IMR-90 (cell line): ENCODE results near the gene CXorf49B. TPM values are rescaled to one million over a fixed set of nuclear protein-coding genes. Genes with fewer than 3 reads are reported as not detected.

Source experiments
- ATAC-seq: fragments of 200-7000 bp; cut with Tn5 transposase; 2 replicates; pipeline ENCODE4 v1.9.1; 2020; ENCODE audit warnings: low read depth, mild to moderate bottlenecking, moderate library complexity
- BruUV-seq: library from RNA; stranded (reverse); fragments of 400-500 nt; replicated peaks from 2 replicates; lab custom pipeline; 2021; lab: Mats Ljungman, UMichigan
- CTCF ChIA-PET: fragments of 300-600 bp; formaldehyde crosslinking; extraction: SDS; loops from one replicate; lab custom pipeline; 2021; ENCODE audit warnings: antibody characterized with exemption; lab: Yijun Ruan, JAX
- POLR2A ChIA-PET: fragments of 300-600 bp; sonication (Branson Sonifier 250); formaldehyde crosslinking; loops from one replicate; lab custom pipeline; 2022; ENCODE audit warnings: antibody characterized with exemption; ENCODE audit not compliant: unreplicated experiment; lab: Charles Lee
- DNase-seq: peaks from one replicate; pipeline ENCODE4 v3.0.0; 2013
- H2AFZ ChIP-seq: replicated peaks from 2 replicates; pipeline ENCODE3; 2013; ENCODE audit warnings: low read length, mild to moderate bottlenecking; ENCODE audit not compliant: poor library complexity
- H2AK5ac ChIP-seq: 2 replicates; pipeline ENCODE4 v1.6.1; 2013; ENCODE audit warnings: low read depth, low read length, inconsistent platforms
- H2AK9ac ChIP-seq: replicated peaks from 2 replicates; pipeline ENCODE3; 2013; ENCODE audit warnings: mild to moderate bottlenecking, low read depth, low read length, moderate library complexity; ENCODE audit not compliant: poor library complexity
- H2BK120ac ChIP-seq: 2 replicates; pipeline ENCODE4 v1.6.1; 2013; ENCODE audit warnings: low read depth, low read length, inconsistent platforms
- H2BK15ac ChIP-seq: 3 replicates; pipeline ENCODE4 v1.6.1; 2013; ENCODE audit warnings: low read depth, low read length, inconsistent platforms
- H2BK20ac ChIP-seq: 2 replicates; pipeline ENCODE4 v1.6.1; 2013; ENCODE audit warnings: low read depth, mild to moderate bottlenecking, inconsistent platforms, low read length, moderate library complexity
- H2BK5ac ChIP-seq: 2 replicates; pipeline ENCODE4 v1.6.1; 2013; ENCODE audit warnings: mild to moderate bottlenecking, low read depth, low read length, inconsistent platforms; ENCODE audit not compliant: poor library complexity, severe bottlenecking
- H3K14ac ChIP-seq: replicated peaks from 2 replicates; pipeline ENCODE4 v1.6.1; 2013; ENCODE audit warnings: low read depth, low read length, inconsistent platforms
- H3K18ac ChIP-seq: 2 replicates; pipeline ENCODE4 v1.6.1; 2013; ENCODE audit warnings: low read depth, low read length, control low read depth
- H3K23ac ChIP-seq: 2 replicates; pipeline ENCODE4 v1.6.1; 2013; ENCODE audit warnings: low read depth, low read length, inconsistent platforms
- H3K27ac ChIP-seq: 2 replicates; pipeline ENCODE4 v1.5.1; 2013; ENCODE audit warnings: mild to moderate bottlenecking, control low read depth, low read length; ENCODE audit not compliant: insufficient read depth
- H3K27me3 ChIP-seq: 2 replicates; pipeline ENCODE4 v1.6.1; 2013; ENCODE audit warnings: low read length; ENCODE audit not compliant: control insufficient read depth, insufficient read depth
- H3K36me3 ChIP-seq: 2 replicates; pipeline ENCODE4 v1.6.1; 2013; ENCODE audit warnings: low read length, mixed read lengths; ENCODE audit not compliant: control insufficient read depth, insufficient read depth
- H3K4ac ChIP-seq: 2 replicates; pipeline ENCODE4 v1.6.1; 2013; ENCODE audit warnings: low read depth, low read length, inconsistent platforms
- H3K4me1 ChIP-seq: 2 replicates; pipeline ENCODE4 v1.6.1; 2013; ENCODE audit warnings: low read length, mixed read lengths; ENCODE audit not compliant: control insufficient read depth, insufficient read depth
- H3K4me2 ChIP-seq: 2 replicates; pipeline ENCODE4 v1.6.1; 2013; ENCODE audit warnings: low read depth, mild to moderate bottlenecking, control low read depth, low read length, moderate library complexity
- H3K4me3 ChIP-seq: 2 replicates; pipeline ENCODE4 v1.5.1; 2013; ENCODE audit warnings: low read depth, mild to moderate bottlenecking, control low read depth, low read length, moderate library complexity; ENCODE audit not compliant: insufficient read depth
- H3K56ac ChIP-seq: 2 replicates; pipeline ENCODE4 v1.6.1; 2013; ENCODE audit warnings: low read length, inconsistent platforms; ENCODE audit not compliant: insufficient read depth; ENCODE audit errors: extremely low read depth
- H3K79me1 ChIP-seq, 2 experiments: 2 replicates each; pipeline ENCODE4 v1.6.1; 2013; ENCODE audit warnings: low read length in 2 of 2, inconsistent platforms in 1 of 2, low read depth in 1 of 2
- H3K9ac ChIP-seq: 2 replicates; pipeline ENCODE4 v1.6.1; 2013; ENCODE audit warnings: low read depth, low read length, control low read depth
- H3K9me1 ChIP-seq: 2 replicates; pipeline ENCODE4 v1.6.1; 2013; ENCODE audit warnings: low read length, inconsistent platforms; ENCODE audit not compliant: insufficient read depth
- H3K9me3 ChIP-seq: 2 replicates; pipeline ENCODE4 v1.6.1; 2013; ENCODE audit warnings: low read length; ENCODE audit not compliant: control insufficient read depth, insufficient read depth
- H4K20me1 ChIP-seq: 2 replicates; pipeline ENCODE4 v1.6.1; 2013; ENCODE audit warnings: low read length, inconsistent platforms; ENCODE audit not compliant: insufficient read depth
- H4K5ac ChIP-seq: 2 replicates; pipeline ENCODE4 v1.6.1; 2013; ENCODE audit warnings: mild to moderate bottlenecking, low read depth, low read length, control low read depth
- H4K8ac ChIP-seq, 2 experiments: 2 replicates each; pipeline ENCODE4 v1.6.1; 2013; ENCODE audit warnings: low read depth in 2 of 2, low read length in 2 of 2, control low read depth in 1 of 2, inconsistent platforms in 1 of 2
- H4K91ac ChIP-seq: 2 replicates; pipeline ENCODE4 v1.6.1; 2013; ENCODE audit warnings: low read depth, low read length, inconsistent platforms; ENCODE audit not compliant: insufficient read depth
- MAFK ChIP-seq: IDR thresholded peaks from 2 replicates; pipeline ENCODE4 v1.6.1; 2012; ENCODE audit warnings: low read depth, low read length, improper control_type of control experiment
- SMC3 ChIP-seq: fragments of 150-350 bp; IDR thresholded peaks from 2 replicates; pipeline ENCODE4 v1.6.1; 2016; ENCODE audit warnings: low read depth, mild to moderate bottlenecking, antibody characterized with exemption, low read length, moderate library complexity
- USF2 ChIP-seq: fragments of 150-350 bp; IDR thresholded peaks from 2 replicates; pipeline ENCODE4 v1.6.1; 2017; ENCODE audit warnings: mild to moderate bottlenecking, antibody characterized with exemption, low read length, low read depth
- WGBS, 2 experiments: methylation state at CpG; one replicate each; pipeline versions ENCODE4 v1.1.5 to v1.1.7; 2013; ENCODE audit warnings: missing lambda C conversion rate in 2 of 2; ENCODE audit not compliant: insufficient read length in 1 of 2; ENCODE audit errors: extremely low coverage in 2 of 2; 5-methylcytosine and 5-hydroxymethylcytosine counted together
- dilution Hi-C: fragments of 300-500 bp; cut with HindIII; formaldehyde crosslinking; loops from one replicate; pipeline ENCODE4 v1.14.3; 2018; ENCODE audit warnings: low sequenced_read_pairs; ENCODE audit not compliant: unreplicated experiment
- in situ Hi-C: fragments of 300-500 bp; cut with MboI; formaldehyde crosslinking; loops from 3 replicates; pipeline ENCODE4 v1.14.3; 2019; ENCODE audit warnings: low sequenced_read_pairs, inconsistent platforms, mixed read lengths
- intact Hi-C: fragments of 100-400 bp; cut with micrococcal nuclease; formaldehyde crosslinking; loops from 2 replicates; pipeline ENCODE4 v1.10.0; 2022
- microRNA-seq, 2 experiments: library from miRNA; stranded (forward) in 1 of 2; unstranded in 1 of 2; fragments of 10-50 nt in 1 of 2; fragments of <30 nt in 1 of 2; gene quantifications in 1 of 2; microRNA quantifications in 1 of 2; one replicate each; pipeline versions ENCODE3 to v1.1.0; 2013 to 2020; ENCODE audit not compliant: insufficient read depth in 1 of 2, insufficient read length in 1 of 2, unreplicated experiment in 1 of 2
- polyA plus RNA-seq, 3 experiments: library from polyadenylated mRNA; depleted of rRNA; stranded (reverse); fragments of >200 nt; gene quantifications; 2 replicates each; pipeline ENCODE4 v1.2.3, GENCODE V29; 2012; ENCODE audit warnings: low replicate concordance in 1 of 3
- small RNA-seq, 5 experiments: library from RNA; depleted of rRNA; stranded (forward); fragments of <200 nt; gene quantifications; one replicate each; pipeline ENCODE3, GENCODE V24; 2012
- total RNA-seq: library from RNA; depleted of rRNA; stranded (reverse); fragments of >200 nt; gene quantifications from 2 replicates; pipeline ENCODE4 v1.2.3, GENCODE V29; 2012; rRNA removed

The CXorf49B gene
- total and polyA plus RNA-seq, 2 of the 4 experiments (the other 2 are of a cell fraction): not detected

DNA sequence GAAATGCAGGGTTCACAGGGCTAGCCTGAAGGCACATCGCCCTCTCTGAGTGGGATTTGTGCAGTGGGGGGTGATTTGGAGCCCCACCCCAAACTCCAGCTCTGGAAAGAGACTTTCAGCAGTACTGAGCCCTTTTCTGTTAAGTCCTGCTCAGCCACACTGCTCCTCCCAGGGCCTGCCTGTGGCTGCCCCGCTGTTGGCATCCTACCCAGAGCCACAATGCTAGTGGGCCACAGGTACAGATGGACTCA lies 52.7 kb downstream of the CXorf49B start:
- 57% methylated on average over 1 of the region's 2 CpGs; no CpG with 5 or more reads in 1 of the 2 experiments for WGBS, 2 experiments
- H2BK5ac ChIP-seq: no peak overlapping the region
- ChIA-PET CTCF (no interaction called here), POLR2A (no interaction called here)
- in situ Hi-C loops: no loop called here
- H3K27me3 ChIP-seq: peaks cover 2% of the 10 kb centered on the region; the same call in 1 of the 2 replicates
- H3K9ac ChIP-seq: no peak overlapping the region
- no peak overlapping the region for H4K8ac ChIP-seq
- dilution Hi-C loops: no loop called here
- no peaks in the 10 kb centered on the region for H3K79me1 ChIP-seq
- H2BK15ac ChIP-seq: no peak overlapping the region
- ATAC-seq (no peak), DNase-seq (no peak)
- no peak overlapping the region for H4K91ac ChIP-seq
- H3K18ac ChIP-seq: no peak overlapping the region
- no peak overlapping the region for H3K14ac ChIP-seq
- no peak overlapping the region for H3K56ac ChIP-seq
- no peak overlapping the region for H3K4me3 ChIP-seq
- H3K9me3 ChIP-seq: no peaks in the 10 kb centered on the region
- no peaks in the 10 kb centered on the region for H3K4me1 ChIP-seq
- H3K4ac ChIP-seq: no peak overlapping the region
- no peak overlapping the region for H2AK5ac ChIP-seq
- no peak overlapping the region for H2BK20ac ChIP-seq
- H3K36me3 ChIP-seq: no peaks in the 10 kb centered on the region
- intact Hi-C loops: no loop called here
- H2AK9ac ChIP-seq: no peak overlapping the region
- no peak overlapping the region for H4K5ac ChIP-seq
- no peak overlapping the region for H3K4me2 ChIP-seq
- no peak overlapping the region for H3K27ac ChIP-seq
- H3K9me1 ChIP-seq: no peaks in the 10 kb centered on the region
- peak overlapping the region; percentile 21 for H2AFZ ChIP-seq
- no peak overlapping the region for H2BK120ac ChIP-seq
- H3K23ac ChIP-seq: no peak overlapping the region
- BruUV-seq: no TSS peak
- no peak for TF ChIP-seq SMC3
- TF ChIP-seq USF2: no peak
- TF ChIP-seq MAFK: no peak
- H4K20me1 ChIP-seq: no peaks in the 10 kb centered on the region

Small RNAs within 50 kb of the gene (microRNA-seq; reads per million reads assigned to microRNA genes)
- gene BX276092.1 (ENCODE audit: insufficient read depth, insufficient read length) (not detected), gene BX276092.6 (ENCODE audit: insufficient read depth, insufficient read length) (not detected), gene BX276092.8 (ENCODE audit: insufficient read depth, insufficient read length) (not detected)

Small RNAs within 50 kb of the gene (small RNA-seq; reads per million reads assigned to genes)
- 0 reads per million in 5 experiments for gene BX276092.1
- gene BX276092.6: 0 reads per million in 5 experiments
- gene BX276092.8: 0 reads per million in 5 experiments

Other genes starting within 250 kb of the CXorf49B start
- gene OGT, start 230.2 kb upstream of the CXorf49B start, total RNA-seq: 65.0 and 80.7 TPM in 2 replicates
- gene OGT, start 230.2 kb upstream of the CXorf49B start, polyA plus RNA-seq (2012; rRNA removed): 96.8 and 113 TPM in 2 replicates
- gene GCNA, start 184.9 kb upstream of the CXorf49B start, total RNA-seq: 0.83 and 0.90 TPM in 2 replicates
- gene GCNA, start 184.9 kb upstream of the CXorf49B start, polyA plus RNA-seq (2012; rRNA removed): 0.75 and 1.3 TPM in 2 replicates
- not detected in 2 replicates for gene CXCR3, start 144.8 kb upstream of the CXorf49B start, total RNA-seq
- gene CXCR3, start 144.8 kb upstream of the CXorf49B start, polyA plus RNA-seq (2012; rRNA removed): not detected in 2 replicates
- not detected in 2 replicates for gene CXorf49, start 45.1 kb upstream of the CXorf49B start, total RNA-seq
- not detected in 2 replicates for gene CXorf49, start 45.1 kb upstream of the CXorf49B start, polyA plus RNA-seq (2012; rRNA removed)
- 0.72 and 0.83 TPM in 2 replicates for gene NHSL2, start 147.5 kb downstream of the CXorf49B start, total RNA-seq
- gene NHSL2, start 147.5 kb downstream of the CXorf49B start, polyA plus RNA-seq (2012; rRNA removed): 0.75 and 0.89 TPM in 2 replicates